GM12878 (cell line): ENCODE results near the gene UBR3. TPM values are rescaled to one million over a fixed set of nuclear protein-coding genes. Genes with fewer than 3 reads are reported as not detected.

Experiments used
- PBX3 ChIP-seq: IDR thresholded peaks from 2 replicates; pipeline ENCODE4 v1.6.1; 2011; ENCODE audit warnings: mild to moderate bottlenecking, low read depth, low read length, moderate library complexity; ENCODE audit not compliant: insufficient replicate concordance
- ZBTB33 ChIP-seq: fragments of 450-650 bp; IDR thresholded peaks from 2 replicates; pipeline ENCODE4 v1.6.1; 2017; ENCODE audit warnings: mild to moderate bottlenecking
- ZNF687 ChIP-seq: fragments of 450-650 bp; IDR thresholded peaks from 2 replicates; pipeline ENCODE4 v1.6.1; 2017; ENCODE audit warnings: mild to moderate bottlenecking, moderate library complexity
- polyA plus RNA-seq, 11 experiments: library from polyadenylated mRNA; depleted of rRNA in 4 of 11; unstranded in 6 of 11; stranded (reverse) in 5 of 11; fragments of >200 nt; fragmentation: Nextera tagmentation in 4 of 11; fragmentation: Illumina TruSeq in 1 of 11; extraction: Ambion mirVana in 4 of 11; extraction: Trizol in 1 of 11; gene quantifications; 1 replicate in 1 of 11; 2 replicates in 10 of 11; pipeline versions ENCODE4 v1.2.1 to v1.2.3, GENCODE V29; 2011 to 2016; ENCODE audit warnings: inconsistent platforms in 2 of 11, missing spikeins in 2 of 11, low read depth in 1 of 11
- total RNA-seq, 4 experiments: library from RNA; depleted of rRNA in 3 of 4; stranded (reverse); fragments of >200 nt in 3 of 4; fragmentation: Illumina TruSeq in 1 of 4; extraction: Trizol in 1 of 4; gene quantifications; 2 replicates each; pipeline versions ENCODE4 v1.2.1 to v1.2.3, GENCODE V29; 2013 to 2021
- TF ChIP-seq, protein P1 (sequence below): fragments of 450-650 bp; IDR thresholded peaks from 2 replicates; pipeline ENCODE4 v1.6.1; 2018; ENCODE audit warnings: borderline replicate concordance, mild to moderate bottlenecking; ENCODE audit not compliant: partially characterized antibody
- TF ChIP-seq, protein P2 (sequence below): fragments of 150-350 bp; IDR thresholded peaks from 2 replicates; pipeline ENCODE4 v1.6.1; 2016; ENCODE audit warnings: low read depth, low read length
- TF ChIP-seq, protein P3 (sequence below): fragments of 450-650 bp; IDR thresholded peaks from 2 replicates; pipeline ENCODE4 v1.6.1; 2017; ENCODE audit warnings: mild to moderate bottlenecking, moderate library complexity

The UBR3 gene
- total and polyA plus RNA-seq, 10 of the 15 experiments (the other 5 are each of a cell fraction or from before 2014, with no cell fraction given), result 3.8 to 22.9 (median 11.2) TPM

DNA sequence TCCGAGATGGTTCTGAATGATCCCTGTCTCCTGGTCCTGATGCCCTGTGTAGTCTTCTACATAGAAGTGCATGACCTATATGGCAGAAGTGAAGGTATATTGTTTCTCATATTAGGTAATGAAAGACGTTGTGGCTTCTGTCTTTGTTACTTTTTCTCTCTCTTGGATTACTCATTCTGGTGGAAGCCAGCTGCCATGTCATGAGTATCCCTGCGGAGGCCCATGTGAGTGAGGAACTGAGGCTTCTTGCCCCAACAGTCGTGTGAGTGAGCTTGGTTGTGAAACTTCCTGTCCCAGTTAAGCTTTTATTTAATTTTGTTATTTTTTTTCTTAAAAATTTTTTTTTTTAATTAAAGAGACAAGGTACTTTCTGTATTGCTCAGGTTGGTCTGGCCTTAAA lies 134.7 kb downstream of the UBR3 start (continued):
- TF ChIP-seq ZNF687 (no peak), PBX3 (no peak), ZBTB33 (no peak)
- TF ChIP-seq, protein P1, sequence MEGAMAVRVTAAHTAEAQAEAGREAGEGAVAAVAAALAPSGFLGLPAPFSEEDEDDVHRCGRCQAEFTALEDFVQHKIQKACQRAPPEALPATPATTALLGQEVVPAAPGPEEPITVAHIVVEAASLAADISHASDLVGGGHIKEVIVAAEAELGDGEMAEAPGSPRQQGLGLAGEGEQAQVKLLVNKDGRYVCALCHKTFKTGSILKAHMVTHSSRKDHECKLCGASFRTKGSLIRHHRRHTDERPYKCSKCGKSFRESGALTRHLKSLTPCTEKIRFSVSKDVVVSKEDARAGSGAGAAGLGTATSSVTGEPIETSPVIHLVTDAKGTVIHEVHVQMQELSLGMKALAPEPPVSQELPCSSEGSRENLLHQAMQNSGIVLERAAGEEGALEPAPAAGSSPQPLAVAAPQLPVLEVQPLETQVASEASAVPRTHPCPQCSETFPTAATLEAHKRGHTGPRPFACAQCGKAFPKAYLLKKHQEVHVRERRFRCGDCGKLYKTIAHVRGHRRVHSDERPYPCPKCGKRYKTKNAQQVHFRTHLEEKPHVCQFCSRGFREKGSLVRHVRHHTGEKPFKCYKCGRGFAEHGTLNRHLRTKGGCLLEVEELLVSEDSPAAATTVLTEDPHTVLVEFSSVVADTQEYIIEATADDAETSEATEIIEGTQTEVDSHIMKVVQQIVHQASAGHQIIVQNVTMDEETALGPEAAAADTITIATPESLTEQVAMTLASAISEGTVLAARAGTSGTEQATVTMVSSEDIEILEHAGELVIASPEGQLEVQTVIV, result no peak
- TF ChIP-seq, protein P2, sequence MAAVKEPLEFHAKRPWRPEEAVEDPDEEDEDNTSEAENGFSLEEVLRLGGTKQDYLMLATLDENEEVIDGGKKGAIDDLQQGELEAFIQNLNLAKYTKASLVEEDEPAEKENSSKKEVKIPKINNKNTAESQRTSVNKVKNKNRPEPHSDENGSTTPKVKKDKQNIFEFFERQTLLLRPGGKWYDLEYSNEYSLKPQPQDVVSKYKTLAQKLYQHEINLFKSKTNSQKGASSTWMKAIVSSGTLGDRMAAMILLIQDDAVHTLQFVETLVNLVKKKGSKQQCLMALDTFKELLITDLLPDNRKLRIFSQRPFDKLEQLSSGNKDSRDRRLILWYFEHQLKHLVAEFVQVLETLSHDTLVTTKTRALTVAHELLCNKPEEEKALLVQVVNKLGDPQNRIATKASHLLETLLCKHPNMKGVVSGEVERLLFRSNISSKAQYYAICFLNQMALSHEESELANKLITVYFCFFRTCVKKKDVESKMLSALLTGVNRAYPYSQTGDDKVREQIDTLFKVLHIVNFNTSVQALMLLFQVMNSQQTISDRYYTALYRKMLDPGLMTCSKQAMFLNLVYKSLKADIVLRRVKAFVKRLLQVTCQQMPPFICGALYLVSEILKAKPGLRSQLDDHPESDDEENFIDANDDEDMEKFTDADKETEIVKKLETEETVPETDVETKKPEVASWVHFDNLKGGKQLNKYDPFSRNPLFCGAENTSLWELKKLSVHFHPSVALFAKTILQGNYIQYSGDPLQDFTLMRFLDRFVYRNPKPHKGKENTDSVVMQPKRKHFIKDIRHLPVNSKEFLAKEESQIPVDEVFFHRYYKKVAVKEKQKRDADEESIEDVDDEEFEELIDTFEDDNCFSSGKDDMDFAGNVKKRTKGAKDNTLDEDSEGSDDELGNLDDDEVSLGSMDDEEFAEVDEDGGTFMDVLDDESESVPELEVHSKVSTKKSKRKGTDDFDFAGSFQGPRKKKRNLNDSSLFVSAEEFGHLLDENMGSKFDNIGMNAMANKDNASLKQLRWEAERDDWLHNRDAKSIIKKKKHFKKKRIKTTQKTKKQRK, result no peak
- TF ChIP-seq, protein P3, sequence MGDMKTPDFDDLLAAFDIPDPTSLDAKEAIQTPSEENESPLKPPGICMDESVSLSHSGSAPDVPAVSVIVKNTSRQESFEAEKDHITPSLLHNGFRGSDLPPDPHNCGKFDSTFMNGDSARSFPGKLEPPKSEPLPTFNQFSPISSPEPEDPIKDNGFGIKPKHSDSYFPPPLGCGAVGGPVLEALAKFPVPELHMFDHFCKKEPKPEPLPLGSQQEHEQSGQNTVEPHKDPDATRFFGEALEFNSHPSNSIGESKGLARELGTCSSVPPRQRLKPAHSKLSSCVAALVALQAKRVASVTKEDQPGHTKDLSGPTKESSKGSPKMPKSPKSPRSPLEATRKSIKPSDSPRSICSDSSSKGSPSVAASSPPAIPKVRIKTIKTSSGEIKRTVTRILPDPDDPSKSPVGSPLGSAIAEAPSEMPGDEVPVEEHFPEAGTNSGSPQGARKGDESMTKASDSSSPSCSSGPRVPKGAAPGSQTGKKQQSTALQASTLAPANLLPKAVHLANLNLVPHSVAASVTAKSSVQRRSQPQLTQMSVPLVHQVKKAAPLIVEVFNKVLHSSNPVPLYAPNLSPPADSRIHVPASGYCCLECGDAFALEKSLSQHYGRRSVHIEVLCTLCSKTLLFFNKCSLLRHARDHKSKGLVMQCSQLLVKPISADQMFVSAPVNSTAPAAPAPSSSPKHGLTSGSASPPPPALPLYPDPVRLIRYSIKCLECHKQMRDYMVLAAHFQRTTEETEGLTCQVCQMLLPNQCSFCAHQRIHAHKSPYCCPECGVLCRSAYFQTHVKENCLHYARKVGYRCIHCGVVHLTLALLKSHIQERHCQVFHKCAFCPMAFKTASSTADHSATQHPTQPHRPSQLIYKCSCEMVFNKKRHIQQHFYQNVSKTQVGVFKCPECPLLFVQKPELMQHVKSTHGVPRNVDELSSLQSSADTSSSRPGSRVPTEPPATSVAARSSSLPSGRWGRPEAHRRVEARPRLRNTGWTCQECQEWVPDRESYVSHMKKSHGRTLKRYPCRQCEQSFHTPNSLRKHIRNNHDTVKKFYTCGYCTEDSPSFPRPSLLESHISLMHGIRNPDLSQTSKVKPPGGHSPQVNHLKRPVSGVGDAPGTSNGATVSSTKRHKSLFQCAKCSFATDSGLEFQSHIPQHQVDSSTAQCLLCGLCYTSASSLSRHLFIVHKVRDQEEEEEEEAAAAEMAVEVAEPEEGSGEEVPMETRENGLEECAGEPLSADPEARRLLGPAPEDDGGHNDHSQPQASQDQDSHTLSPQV, result no peak
